Measurements from ENCODE around the gene RNF182.

The RNF182 gene

DNA sequence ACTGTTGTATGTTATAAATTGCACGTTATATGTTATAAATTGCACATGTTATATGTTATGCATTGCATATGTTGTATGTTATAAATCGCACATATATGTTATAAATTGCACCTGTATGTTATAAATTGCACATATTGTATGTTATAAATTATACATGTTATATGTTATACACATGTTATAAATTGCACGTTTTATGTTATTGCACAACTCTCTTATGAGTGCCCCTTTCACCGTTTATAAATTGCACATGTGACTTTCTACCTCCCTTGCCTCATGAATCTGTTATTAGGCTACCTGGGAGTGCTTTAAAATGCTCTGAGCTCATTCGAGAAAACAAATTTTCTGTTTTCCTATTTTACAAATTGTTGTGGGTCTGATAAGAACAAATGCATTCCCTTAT lies 84.1 kb downstream of the RNF182 start:
- no peak for DNase-seq (ENCODE audit: low spot score)
- TF ChIP-seq, protein P1, sequence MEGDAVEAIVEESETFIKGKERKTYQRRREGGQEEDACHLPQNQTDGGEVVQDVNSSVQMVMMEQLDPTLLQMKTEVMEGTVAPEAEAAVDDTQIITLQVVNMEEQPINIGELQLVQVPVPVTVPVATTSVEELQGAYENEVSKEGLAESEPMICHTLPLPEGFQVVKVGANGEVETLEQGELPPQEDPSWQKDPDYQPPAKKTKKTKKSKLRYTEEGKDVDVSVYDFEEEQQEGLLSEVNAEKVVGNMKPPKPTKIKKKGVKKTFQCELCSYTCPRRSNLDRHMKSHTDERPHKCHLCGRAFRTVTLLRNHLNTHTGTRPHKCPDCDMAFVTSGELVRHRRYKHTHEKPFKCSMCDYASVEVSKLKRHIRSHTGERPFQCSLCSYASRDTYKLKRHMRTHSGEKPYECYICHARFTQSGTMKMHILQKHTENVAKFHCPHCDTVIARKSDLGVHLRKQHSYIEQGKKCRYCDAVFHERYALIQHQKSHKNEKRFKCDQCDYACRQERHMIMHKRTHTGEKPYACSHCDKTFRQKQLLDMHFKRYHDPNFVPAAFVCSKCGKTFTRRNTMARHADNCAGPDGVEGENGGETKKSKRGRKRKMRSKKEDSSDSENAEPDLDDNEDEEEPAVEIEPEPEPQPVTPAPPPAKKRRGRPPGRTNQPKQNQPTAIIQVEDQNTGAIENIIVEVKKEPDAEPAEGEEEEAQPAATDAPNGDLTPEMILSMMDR (IDR thresholded peaks at IDR 0.05; ENCODE audit: extremely low read depth, missing control alignments) = no peak

DNA sequence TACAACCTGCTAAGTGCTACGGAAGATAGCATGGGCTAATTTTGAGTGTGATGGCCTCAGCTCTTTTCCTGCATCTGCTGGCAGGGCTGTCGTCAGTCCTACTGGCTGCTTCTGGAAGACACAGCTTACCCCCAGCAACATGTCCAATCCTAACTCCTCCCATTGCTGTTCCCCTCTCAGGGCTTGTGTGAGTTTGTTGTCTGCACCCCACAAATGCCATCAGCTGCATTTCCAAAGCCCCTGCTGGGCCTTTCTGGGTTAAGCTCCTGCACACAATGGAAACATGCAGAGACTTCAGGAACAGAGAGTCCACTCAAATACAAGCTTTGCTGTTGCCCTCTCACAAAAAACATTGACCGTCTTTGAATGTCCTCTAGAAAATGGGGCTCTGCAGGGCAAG lies 84.7 kb downstream of the RNF182 start:
- TF ChIP-seq, protein P1 (IDR thresholded peaks at IDR 0.05; ENCODE audit: extremely low read depth, missing control alignments) = no peak
- no peak for DNase-seq (ENCODE audit: low spot score)

DNA sequence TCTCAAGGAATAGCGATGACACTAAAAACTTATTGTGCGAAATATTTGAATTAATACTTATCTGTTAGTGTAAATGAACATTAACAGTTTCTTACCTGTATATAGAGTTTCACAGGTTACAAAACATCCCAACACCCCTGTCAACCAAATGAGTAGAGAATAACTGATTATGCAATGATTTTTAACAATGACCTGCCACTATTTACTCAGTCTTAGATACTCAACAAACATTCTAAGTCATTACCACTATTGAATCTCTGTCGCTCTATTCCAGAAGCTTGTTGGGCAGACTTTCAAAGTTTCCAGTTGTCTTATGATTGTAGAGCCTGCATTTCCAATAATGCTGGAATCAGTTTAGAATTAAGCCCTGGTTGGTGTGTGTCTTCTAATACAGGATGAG lies 85.5 kb downstream of the RNF182 start:
- DNase-seq (ENCODE audit: low spot score) = no peak
- TF ChIP-seq, protein P1 (IDR thresholded peaks at IDR 0.05; ENCODE audit: extremely low read depth, missing control alignments) = no peak

DNA sequence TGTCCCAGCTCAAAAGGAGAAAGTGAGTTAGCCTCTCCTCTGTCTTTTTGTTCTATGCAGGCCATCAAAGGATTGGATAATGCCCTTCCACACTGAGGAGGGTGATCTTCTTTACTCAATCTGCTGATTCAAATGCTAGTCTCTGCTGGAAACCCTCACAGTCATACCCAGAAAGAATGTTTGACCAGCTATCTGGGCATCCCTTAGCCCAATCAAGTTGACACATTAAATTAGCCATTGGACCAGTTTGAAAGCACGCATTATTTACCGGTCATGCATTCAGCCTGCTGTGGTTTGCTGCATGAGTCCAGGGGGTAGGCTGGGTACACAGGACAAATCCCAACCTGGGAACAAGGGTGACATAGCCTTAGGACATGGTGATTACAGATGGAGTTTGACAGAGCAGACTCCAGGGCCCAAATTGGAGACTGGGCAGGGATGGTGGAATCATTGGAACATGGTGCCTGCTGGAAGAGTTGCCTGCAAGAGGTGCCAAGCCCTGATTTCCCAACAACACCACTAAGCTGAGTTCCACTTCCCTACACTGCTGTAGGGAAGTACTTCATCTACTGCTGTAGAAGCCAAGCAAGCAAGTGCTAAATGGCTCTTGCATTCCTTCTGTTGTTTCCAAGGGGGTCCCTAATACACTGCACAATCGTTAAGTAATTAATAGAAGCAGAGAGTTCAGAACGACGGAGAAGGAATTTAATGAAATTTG lies 87.7 kb downstream of the RNF182 start:
- DNase-seq (ENCODE audit: low spot score) = no peak
- TF ChIP-seq, protein P1 (IDR thresholded peaks at IDR 0.05; ENCODE audit: extremely low read depth, missing control alignments) = no peak

DNA sequence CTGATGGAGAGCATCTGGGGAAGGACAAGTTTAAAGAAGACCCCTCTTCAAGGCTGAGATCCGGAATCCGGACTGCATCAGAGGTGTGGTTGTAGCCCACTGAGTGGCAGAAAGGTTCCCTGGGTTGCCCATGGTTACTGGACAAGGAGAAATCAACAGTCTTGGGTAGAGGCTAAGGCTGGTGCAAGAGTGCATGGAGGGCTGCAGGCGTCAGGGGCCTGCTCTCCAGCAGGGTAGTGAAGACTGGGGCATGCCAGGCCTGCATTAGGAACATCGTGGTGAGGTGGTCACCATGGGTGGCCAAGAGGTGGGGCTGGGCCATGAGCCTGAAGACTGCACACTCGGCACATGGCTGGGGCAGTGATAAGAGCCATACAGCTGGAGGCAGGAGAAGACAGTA lies 91.2 kb downstream of the RNF182 start:
- no peak for DNase-seq (ENCODE audit: low spot score)
- TF ChIP-seq, protein P1 (IDR thresholded peaks at IDR 0.05; ENCODE audit: extremely low read depth, missing control alignments) = no peak

DNA sequence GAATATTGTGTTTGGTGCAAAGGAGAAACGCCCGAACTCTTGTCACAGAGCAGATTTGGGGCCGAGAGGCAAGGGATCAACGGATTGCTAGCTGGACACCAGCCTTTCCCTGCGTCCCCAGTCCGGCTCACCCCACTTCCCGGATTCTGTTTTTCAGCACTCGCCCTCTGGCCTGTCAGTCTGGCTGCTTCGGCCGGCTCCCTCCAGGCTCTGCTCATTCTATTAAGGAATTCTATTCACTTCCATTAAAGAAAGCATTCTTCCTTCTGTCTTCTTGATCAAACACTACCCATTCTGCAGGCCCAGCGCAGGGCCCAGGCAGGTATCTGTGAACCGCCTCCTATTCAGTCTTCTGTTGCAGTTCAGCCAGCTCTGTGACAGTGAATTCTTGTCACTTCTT lies 91.7 kb downstream of the RNF182 start:
- DNase-seq (ENCODE audit: low spot score) = no peak
- TF ChIP-seq, protein P1 (IDR thresholded peaks at IDR 0.05; ENCODE audit: extremely low read depth, missing control alignments) = no peak

DNA sequence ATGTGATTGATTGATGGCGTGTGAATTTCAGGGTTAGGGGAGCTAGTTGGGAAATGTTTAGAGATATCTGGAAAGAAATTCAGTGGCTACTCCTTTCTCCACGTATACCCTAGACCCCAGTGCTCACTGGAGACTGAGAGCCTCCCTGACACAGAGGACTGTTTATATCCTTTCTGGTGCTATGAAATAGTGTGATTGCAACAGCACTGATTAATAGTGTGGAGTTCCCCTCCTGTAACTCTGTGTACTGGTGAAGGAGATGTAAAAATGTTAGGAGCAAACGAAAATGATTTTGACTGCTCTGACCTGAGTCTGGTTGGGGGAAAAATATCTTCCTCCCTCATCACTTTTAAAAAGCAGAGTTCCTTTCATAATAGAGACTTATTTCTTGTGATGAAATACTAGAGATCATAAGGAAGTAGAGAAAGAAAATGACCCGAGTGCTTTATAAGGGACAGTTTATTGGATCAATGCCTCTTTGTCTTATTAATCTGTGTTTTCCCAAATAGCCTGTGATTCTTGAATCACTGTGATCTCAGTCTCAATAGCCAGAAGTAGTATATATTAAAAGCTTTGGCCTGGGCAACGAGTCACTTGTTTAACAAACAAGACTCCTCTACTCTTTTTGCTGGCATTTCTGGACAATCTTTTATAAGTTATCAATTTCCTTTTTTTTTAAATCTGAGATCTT lies 92.3 kb downstream of the RNF182 start:
- no peak for DNase-seq (ENCODE audit: low spot score)

More for the DNA sequence above, 92.3 kb downstream of the RNF182 start:
- TF ChIP-seq, protein P1 (IDR thresholded peaks at IDR 0.05; ENCODE audit: extremely low read depth, missing control alignments) = no peak
